MM.1S (cell line): Measurements from ENCODE around the gene STAT3.

Experiments used
- DNase-seq: peaks from one replicate; pipeline ENCODE4 v3.0.0-alpha.2; 2015
- H2AFZ ChIP-seq: fragments of 300-600 bp; sonication (generic); 2 replicates; pipeline ENCODE4 v1.6.0; 2016; ENCODE audit warnings: antibody characterized with exemption, low read length
- H3F3A ChIP-seq: fragments of 300-600 bp; sonication (generic); 2 replicates; pipeline ENCODE4 v1.6.1; 2016; ENCODE audit warnings: mild to moderate bottlenecking, antibody characterized with exemption, low read length, moderate library complexity, mixed read lengths; ENCODE audit not compliant: insufficient read depth
- H3K27ac ChIP-seq: fragments of 300-600 bp; sonication (generic); 2 replicates; pipeline ENCODE4 v1.5.1; 2016; ENCODE audit warnings: mild to moderate bottlenecking, low read length
- H3K27me3 ChIP-seq: fragments of 300-600 bp; sonication (generic); replicated peaks from 2 replicates; pipeline ENCODE4 v1.6.0; 2016; ENCODE audit warnings: low read length; ENCODE audit not compliant: insufficient read depth
- H3K36me3 ChIP-seq: fragments of 300-600 bp; sonication (generic); replicated peaks from 2 replicates; pipeline ENCODE4 v1.6.1; 2016; ENCODE audit warnings: mild to moderate bottlenecking, low read length, mixed read lengths; ENCODE audit not compliant: insufficient read depth
- H3K4me1 ChIP-seq: fragments of 300-600 bp; sonication (generic); 2 replicates; pipeline ENCODE4 v1.6.1; 2016; ENCODE audit warnings: low read length, mixed read lengths
- H3K4me2 ChIP-seq: fragments of 300-600 bp; sonication (generic); 2 replicates; pipeline ENCODE4 v1.6.0; 2016; ENCODE audit warnings: low read depth, low read length
- H3K4me3 ChIP-seq: fragments of 300-600 bp; sonication (generic); 2 replicates; pipeline ENCODE4 v1.5.1; 2016; ENCODE audit warnings: low read length, mixed read lengths
- H3K79me2 ChIP-seq: fragments of 300-600 bp; sonication (generic); 2 replicates; pipeline ENCODE4 v1.6.1; 2016; ENCODE audit warnings: mixed run types, low read length, mixed read lengths
- H3K9ac ChIP-seq: fragments of 300-600 bp; sonication (generic); 2 replicates; pipeline ENCODE4 v1.6.1; 2016; ENCODE audit warnings: low read length, mixed read lengths
- H3K9me2 ChIP-seq: fragments of 300-600 bp; sonication (generic); replicated peaks from 2 replicates; pipeline ENCODE4 v1.6.1; 2016; ENCODE audit warnings: mild to moderate bottlenecking, low read length, mixed read lengths; ENCODE audit not compliant: insufficient read depth
- H3K9me3 ChIP-seq: fragments of 300-600 bp; sonication (generic); replicated peaks from 2 replicates; pipeline ENCODE4 v1.6.1; 2016; ENCODE audit warnings: mild to moderate bottlenecking, low read length, mixed read lengths; ENCODE audit not compliant: insufficient read depth
- H4K20me1 ChIP-seq: fragments of 300-600 bp; sonication (generic); 2 replicates; pipeline ENCODE4 v1.6.1; 2016; ENCODE audit warnings: mild to moderate bottlenecking, low read length, moderate library complexity, mixed read lengths; ENCODE audit not compliant: insufficient read depth
- EZH2 ChIP-seq: fragments of 300-600 bp; sonication (generic); optimal IDR thresholded peaks from 2 replicates; pipeline ENCODE3; 2017; ENCODE audit warnings: low read depth, mild to moderate bottlenecking, antibody characterized with exemption, low read length, mixed read lengths
- EZH2phosphoT487 ChIP-seq: fragments of 300-600 bp; sonication (generic); IDR thresholded peaks from 2 replicates; pipeline ENCODE4 v1.6.1; 2018; ENCODE audit warnings: antibody characterized with exemption, low read length
- TF ChIP-seq, protein P1 (sequence below): fragments of 300-600 bp; sonication (generic); IDR thresholded peaks from 2 replicates; pipeline ENCODE4 v1.5.1; 2016; ENCODE audit warnings: antibody characterized with exemption, low read length, mixed read lengths

The STAT3 gene

DNA sequence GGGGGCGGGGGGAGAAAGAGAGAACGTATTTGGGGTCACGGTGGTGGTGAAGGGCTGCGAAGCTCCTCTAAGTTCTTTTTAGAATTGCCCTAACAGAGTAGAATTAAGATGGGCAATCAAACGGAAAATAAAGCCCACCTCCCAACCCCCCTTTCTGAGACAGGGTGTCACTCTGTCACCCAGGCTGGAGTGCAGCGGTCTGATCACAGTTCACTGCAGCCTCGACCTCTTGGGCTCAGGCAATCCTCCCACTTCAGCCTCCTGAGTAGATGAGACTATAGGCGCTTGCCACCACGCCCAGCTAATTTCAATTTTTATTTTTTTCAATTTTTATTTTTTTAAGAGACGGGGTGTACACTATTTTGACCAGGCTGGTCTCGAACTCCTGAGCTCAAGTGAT is 35.5 kb upstream of the STAT3 start:
- Histone ChIP-seq H3K27me3 (peaks cover 29% of the 10 kb centered on the region), H3K79me2 (no peaks in the 10 kb centered on the region), H3K4me2 (no peak overlapping the region), H3K27ac (no peak overlapping the region), H3K9ac (no peak overlapping the region), H3F3A (no peaks in the 10 kb centered on the region), H2AFZ (no peak overlapping the region), H3K4me3 (no peak overlapping the region), H3K4me1 (peaks cover 9% of the 10 kb centered on the region; the same call in 1 of the 2 replicates), H3K36me3 (no peaks in the 10 kb centered on the region), H4K20me1 (no peaks in the 10 kb centered on the region), H3K9me3 (no peaks in the 10 kb centered on the region), H3K9me2 (no peaks in the 10 kb centered on the region)
- no peak for DNase-seq
- TF ChIP-seq EZH2 (no peak), EZH2phosphoT487 (no peak)
- TF ChIP-seq, protein P1, sequence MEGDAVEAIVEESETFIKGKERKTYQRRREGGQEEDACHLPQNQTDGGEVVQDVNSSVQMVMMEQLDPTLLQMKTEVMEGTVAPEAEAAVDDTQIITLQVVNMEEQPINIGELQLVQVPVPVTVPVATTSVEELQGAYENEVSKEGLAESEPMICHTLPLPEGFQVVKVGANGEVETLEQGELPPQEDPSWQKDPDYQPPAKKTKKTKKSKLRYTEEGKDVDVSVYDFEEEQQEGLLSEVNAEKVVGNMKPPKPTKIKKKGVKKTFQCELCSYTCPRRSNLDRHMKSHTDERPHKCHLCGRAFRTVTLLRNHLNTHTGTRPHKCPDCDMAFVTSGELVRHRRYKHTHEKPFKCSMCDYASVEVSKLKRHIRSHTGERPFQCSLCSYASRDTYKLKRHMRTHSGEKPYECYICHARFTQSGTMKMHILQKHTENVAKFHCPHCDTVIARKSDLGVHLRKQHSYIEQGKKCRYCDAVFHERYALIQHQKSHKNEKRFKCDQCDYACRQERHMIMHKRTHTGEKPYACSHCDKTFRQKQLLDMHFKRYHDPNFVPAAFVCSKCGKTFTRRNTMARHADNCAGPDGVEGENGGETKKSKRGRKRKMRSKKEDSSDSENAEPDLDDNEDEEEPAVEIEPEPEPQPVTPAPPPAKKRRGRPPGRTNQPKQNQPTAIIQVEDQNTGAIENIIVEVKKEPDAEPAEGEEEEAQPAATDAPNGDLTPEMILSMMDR = no peak

DNA sequence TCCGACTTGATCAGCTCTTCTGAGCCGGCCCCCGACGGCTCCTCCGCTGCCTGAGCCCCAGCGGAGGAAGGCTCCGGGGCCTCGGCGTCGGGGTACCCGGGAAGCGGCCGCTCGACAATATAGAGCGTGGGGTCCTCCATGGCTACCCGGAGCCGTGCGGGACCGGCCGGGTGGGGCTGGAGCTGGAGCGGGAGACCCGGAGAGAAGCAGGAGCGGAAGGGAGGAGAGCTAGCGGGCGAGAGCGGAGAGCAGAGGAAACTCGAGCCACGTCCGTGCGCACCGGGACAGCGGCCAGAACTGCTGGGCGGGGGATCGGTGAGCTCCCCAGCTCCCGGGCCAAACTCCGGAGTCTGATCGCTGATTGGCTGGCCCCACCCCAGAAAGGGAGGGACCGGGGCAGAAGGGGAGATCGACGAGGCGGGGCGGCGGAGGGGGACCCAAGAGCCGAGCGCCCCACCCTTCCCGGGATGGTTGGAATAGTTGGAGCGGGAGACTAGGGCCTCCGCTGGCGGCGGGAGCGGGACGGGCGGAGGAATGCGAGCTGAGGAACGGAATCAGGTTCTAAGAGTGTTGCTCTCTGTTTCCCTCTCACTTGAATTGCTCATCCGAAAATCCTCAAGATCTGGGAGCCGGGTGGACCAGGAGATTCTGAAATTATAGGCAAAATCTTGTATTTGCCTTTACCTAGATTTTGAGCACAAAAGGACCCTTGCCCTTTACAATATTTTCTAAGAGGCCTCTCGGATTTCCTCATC is 34.9 kb upstream of the STAT3 start, which contains the start of gene CAVIN1:
Gene CAVIN1, minus strand, starts transcription at position 299 of the 755 bp plus-strand sequence. Its CDS starts 159 bp downstream, at position 140.
- Histone ChIP-seq H2AFZ (peak within 1 kb of the TSS; percentile 40), H3K4me1 (peaks cover 6% of the 10 kb centered on the region; the same call in 1 of the 2 replicates), H3K79me2 (no peaks in the 10 kb centered on the region), H3K4me3 (peak within 1 kb of the TSS; percentile 19; the same call in 1 of the 2 replicates), H3K9ac (no peak within 1 kb of the TSS), H3F3A (no peaks in the 10 kb centered on the region), H3K27me3 (peaks cover 29% of the 10 kb centered on the region), H4K20me1 (no peaks in the 10 kb centered on the region), H3K9me2 (no peaks in the 10 kb centered on the region), H3K36me3 (no peaks in the 10 kb centered on the region), H3K9me3 (no peaks in the 10 kb centered on the region), H3K4me2 (peak within 1 kb of the TSS; percentile 47), H3K27ac (no peak within 1 kb of the TSS)
- DNase-seq = no peak
- TF ChIP-seq EZH2phosphoT487 (no peak), EZH2 (no peak)
- TF ChIP-seq, protein P1 = no peak

DNA sequence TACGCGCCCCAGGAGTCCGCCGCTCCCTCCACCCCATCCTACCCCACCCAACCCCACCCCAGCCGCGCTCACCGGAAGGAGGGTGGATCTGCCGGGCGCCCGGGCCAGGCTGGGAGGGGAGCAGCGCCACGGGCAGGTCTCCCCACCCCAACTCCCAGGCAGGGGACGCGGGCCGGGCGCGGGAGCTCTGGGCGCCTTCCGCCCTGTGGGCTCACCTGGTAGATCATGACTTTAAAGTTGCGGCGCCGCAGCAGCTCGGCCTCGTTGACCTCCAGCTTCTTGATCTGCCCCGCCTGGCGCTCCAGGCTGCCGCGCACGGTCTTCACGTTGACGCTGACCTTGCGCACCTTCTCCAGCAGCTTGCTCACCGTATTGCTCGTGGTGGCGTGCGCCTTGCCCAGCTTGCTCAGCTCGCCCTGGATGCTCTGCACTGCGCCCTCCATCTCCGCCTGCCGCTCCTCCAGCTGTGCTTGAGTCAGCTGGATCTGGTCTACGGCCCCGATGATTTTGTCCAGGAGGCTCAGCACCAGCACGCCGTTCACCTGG is 34.2 kb upstream of the STAT3 start:
- H3K9me2 ChIP-seq = no peaks in the 10 kb centered on the region
- H3K4me2 ChIP-seq = peak overlapping the region; percentile 47
- H3K27ac ChIP-seq = no peak overlapping the region
- peak overlapping the region; percentile 40 for H2AFZ ChIP-seq
- peak; percentile 18 for DNase-seq
- no peaks in the 10 kb centered on the region for H3K36me3 ChIP-seq
- TF ChIP-seq EZH2phosphoT487 (no peak), EZH2 (no peak)
- TF ChIP-seq, protein P1 = no peak
- peak overlapping the region; percentile 19; the same call in 1 of the 2 replicates for H3K4me3 ChIP-seq
- no peaks in the 10 kb centered on the region for H3F3A ChIP-seq
- peaks cover 6% of the 10 kb centered on the region; the same call in 1 of the 2 replicates for H3K4me1 ChIP-seq
- no peaks in the 10 kb centered on the region for H3K79me2 ChIP-seq
- H3K27me3 ChIP-seq = peaks cover 29% of the 10 kb centered on the region
- no peaks in the 10 kb centered on the region for H4K20me1 ChIP-seq
- H3K9me3 ChIP-seq = no peaks in the 10 kb centered on the region
- no peak overlapping the region for H3K9ac ChIP-seq
